Measurements from ENCODE around the gene HIVEP3.

HIVEP3 gene

GRCh38 chr1:41487126-41488039, 431.3 kb downstream of the HIVEP3 start:
- no peak for TF ChIP-seq CTCF (IDR thresholded peaks at IDR 0.05; ENCODE audit: low read depth, low read length, missing control alignments)
- H3K4me3 ChIP-seq (ENCODE audit: low read depth, low read length) = peak overlapping the region; percentile 3; the same call in 1 of the 2 replicates
- peak; percentile 41 for DNase-seq (ENCODE audit: low read depth)

- DNase-seq (ENCODE audit: low read depth) = no peak
- peak overlapping the region; percentile 3; the same call in 1 of the 2 replicates for H3K4me3 ChIP-seq (ENCODE audit: low read depth, low read length)
These were observed 432.2 kb downstream of the HIVEP3 start for GRCh38 chr1:41486371-41487125.

GRCh38 chr1:41486053-41486370, 432.7 kb downstream of the HIVEP3 start:
- TF ChIP-seq CTCF (IDR thresholded peaks at IDR 0.05; ENCODE audit: low read depth, low read length, missing control alignments) = no peak
- no peak for DNase-seq (ENCODE audit: low read depth)
- H3K4me3 ChIP-seq (ENCODE audit: low read depth, low read length) = no peak overlapping the region

More at GRCh38 chr1:41486371-41487125, 432.2 kb downstream of the HIVEP3 start:
- no peak for TF ChIP-seq CTCF (IDR thresholded peaks at IDR 0.05; ENCODE audit: low read depth, low read length, missing control alignments)

GRCh38 chr1:41485605-41486004, 433.1 kb downstream of the HIVEP3 start:
- no peak for TF ChIP-seq CTCF (IDR thresholded peaks at IDR 0.05; ENCODE audit: low read depth, low read length, missing control alignments)
- DNase-seq (ENCODE audit: low read depth) = no peak

DNA sequence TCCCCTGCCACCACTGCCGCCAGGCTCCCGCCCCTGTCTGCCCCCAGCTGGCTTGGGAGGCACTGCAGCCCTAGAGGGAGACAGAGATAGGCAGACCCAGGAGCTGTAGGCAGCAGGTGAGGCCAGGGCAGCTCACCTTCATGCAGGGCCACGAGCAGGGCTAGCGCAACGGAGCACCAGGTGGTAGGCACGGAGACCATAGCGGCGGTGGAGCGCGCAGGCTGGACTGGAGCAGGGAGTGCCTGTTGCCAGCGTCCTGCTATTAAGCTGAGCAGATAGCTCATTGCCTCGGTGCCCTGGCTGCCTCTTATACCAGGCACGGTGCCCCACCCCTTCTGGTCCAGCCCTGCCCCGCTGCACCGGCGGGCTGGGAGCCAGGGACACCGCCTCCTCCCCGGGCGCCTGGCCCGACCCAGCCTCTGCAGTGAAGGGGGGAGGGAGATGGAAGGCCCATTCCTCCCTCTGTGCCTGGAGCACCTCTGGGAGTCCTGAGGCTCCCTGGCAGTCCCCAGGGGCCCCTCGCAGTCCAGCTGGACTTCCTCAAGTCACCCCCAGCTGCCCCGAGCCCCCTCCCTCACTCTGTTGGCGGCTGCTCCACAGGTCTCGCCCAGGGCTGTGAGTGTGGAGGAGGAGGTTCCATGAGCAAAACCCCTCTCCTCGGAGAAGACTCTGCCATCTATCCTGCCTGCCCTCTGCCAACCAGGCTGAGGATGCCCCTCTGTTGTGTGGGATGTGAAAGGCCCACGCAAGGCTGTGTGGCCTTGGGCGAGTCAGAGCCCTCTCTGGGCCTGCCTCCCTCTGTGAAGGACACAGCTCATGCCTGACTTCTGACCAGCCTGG, 434.1 kb downstream of the HIVEP3 start, which contains the start of gene EDN2:
Gene EDN2, minus strand, starts transcription at position 282 of the 840 bp plus-strand sequence. Its CDS starts 82 bp downstream, at position 200.
- DNase-seq (ENCODE audit: low read depth) = no peak
- TF ChIP-seq CTCF (IDR thresholded peaks at IDR 0.05; ENCODE audit: low read depth, low read length, missing control alignments) = peak; percentile 43
- no peak within 1 kb of the TSS for H3K4me3 ChIP-seq (ENCODE audit: low read depth, low read length)

More at GRCh38 chr1:41485605-41486004, 433.1 kb downstream of the HIVEP3 start:
- H3K4me3 ChIP-seq (ENCODE audit: low read depth, low read length) = no peak overlapping the region

DNA sequence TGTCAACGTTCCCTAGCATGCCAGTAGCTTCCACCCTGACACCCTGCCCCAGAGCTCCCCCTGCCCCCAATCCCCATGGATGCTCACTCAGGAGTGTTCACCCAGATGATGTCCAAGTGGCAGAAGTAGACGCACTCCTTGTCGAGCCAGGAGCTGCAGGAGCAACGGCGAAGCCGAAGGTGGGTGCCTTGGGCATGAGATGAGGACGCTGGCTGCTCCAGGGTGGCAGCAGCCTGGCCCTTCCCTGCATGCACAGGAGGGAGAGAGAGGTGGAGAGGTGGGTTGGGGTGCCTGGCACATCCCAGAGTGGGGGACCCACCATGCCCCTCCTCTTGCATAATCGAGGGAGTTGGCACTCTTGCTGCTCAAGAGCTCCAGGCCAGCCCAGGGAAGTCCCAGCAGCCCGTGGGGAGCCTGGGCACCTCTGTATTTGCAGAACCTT, 434.7 kb downstream of the HIVEP3 start:
- no peak overlapping the region for H3K4me3 ChIP-seq (ENCODE audit: low read depth, low read length)
- no peak for TF ChIP-seq CTCF (IDR thresholded peaks at IDR 0.05; ENCODE audit: low read depth, low read length, missing control alignments)
- no peak for DNase-seq (ENCODE audit: low read depth)

All from GM12864 (cell line).